ENCODE results near the gene L3MBTL4. TPM values are rescaled to one million over a fixed set of nuclear protein-coding genes. Genes with fewer than 3 reads are reported as not detected.
"Not testable (repeated sequence)": the region's sequence is repeated elsewhere in the genome, so short reads cannot be mapped to it uniquely, and the experiment has no call there.

The L3MBTL4 gene
- total RNA-seq, 1 experiment from 2014 or later: 1.3 TPM

GRCh38 chr18:6315517-6316331 lies 99.0 kb downstream of the L3MBTL4 start:
- no peak for DNase-seq (ENCODE audit: extremely low read depth, low read depth)

- no peak for DNase-seq (ENCODE audit: extremely low read depth, low read depth)
These were observed 101.3 kb downstream of the L3MBTL4 start for GRCh38 chr18:6313415-6313814.

GRCh38 chr18:6311456-6312215 lies 103.1 kb downstream of the L3MBTL4 start:
- no peak for DNase-seq (ENCODE audit: extremely low read depth, low read depth)

- no peak for DNase-seq (ENCODE audit: extremely low read depth, low read depth)
These were observed 104.0 kb downstream of the L3MBTL4 start for GRCh38 chr18:6310714-6311113.

- DNase-seq (ENCODE audit: extremely low read depth, low read depth): no peak
These were observed 116.8 kb downstream of the L3MBTL4 start for GRCh38 chr18:6297875-6298274.

GRCh38 chr18:6294148-6294784 lies 120.4 kb downstream of the L3MBTL4 start:
- no peak for DNase-seq (ENCODE audit: extremely low read depth, low read depth)

- DNase-seq (ENCODE audit: extremely low read depth, low read depth): no peak
These were observed 124.9 kb downstream of the L3MBTL4 start for GRCh38 chr18:6289843-6290242.

GRCh38 chr18:6286585-6286984 lies 128.1 kb downstream of the L3MBTL4 start:
- no peak for DNase-seq (ENCODE audit: extremely low read depth, low read depth)

GRCh38 chr18:6284761-6285160 lies 129.9 kb downstream of the L3MBTL4 start:
- no peak for DNase-seq (ENCODE audit: extremely low read depth, low read depth)

GRCh38 chr18:6284300-6284699 lies 130.4 kb downstream of the L3MBTL4 start:
- DNase-seq (ENCODE audit: extremely low read depth, low read depth): no peak

- DNase-seq (ENCODE audit: extremely low read depth, low read depth): no peak
These were observed 132.8 kb downstream of the L3MBTL4 start for GRCh38 chr18:6281874-6282273.

GRCh38 chr18:6280211-6280743 lies 134.4 kb downstream of the L3MBTL4 start:
- DNase-seq (ENCODE audit: extremely low read depth, low read depth): no peak

GRCh38 chr18:6279308-6279707 lies 135.4 kb downstream of the L3MBTL4 start:
- no peak for DNase-seq (ENCODE audit: extremely low read depth, low read depth)

GRCh38 chr18:6273423-6273822 lies 141.3 kb downstream of the L3MBTL4 start:
- DNase-seq (ENCODE audit: extremely low read depth, low read depth): no peak

GRCh38 chr18:6272144-6272543 lies 142.6 kb downstream of the L3MBTL4 start:
- DNase-seq (ENCODE audit: extremely low read depth, low read depth): not testable (repeated sequence)

GRCh38 chr18:6271585-6271984 lies 143.1 kb downstream of the L3MBTL4 start:
- DNase-seq (ENCODE audit: extremely low read depth, low read depth): no peak

- no peak for DNase-seq (ENCODE audit: extremely low read depth, low read depth)
These were observed 143.9 kb downstream of the L3MBTL4 start for GRCh38 chr18:6270771-6271216.

- no peak for DNase-seq (ENCODE audit: extremely low read depth, low read depth)
These were observed 144.9 kb downstream of the L3MBTL4 start for GRCh38 chr18:6269660-6270332.

- no peak for DNase-seq (ENCODE audit: extremely low read depth, low read depth)
These were observed 148.5 kb downstream of the L3MBTL4 start for GRCh38 chr18:6266212-6266611.

- no peak for DNase-seq (ENCODE audit: extremely low read depth, low read depth)
These were observed 152.8 kb downstream of the L3MBTL4 start for GRCh38 chr18:6261938-6262337.

- not testable (repeated sequence) for DNase-seq (ENCODE audit: extremely low read depth, low read depth)
These were observed 155.4 kb downstream of the L3MBTL4 start for GRCh38 chr18:6259324-6259723.
